ENCODE measurements around the gene IL18BP.

IL18BP gene

GRCh38 chr11:72002841-72003775 is 4.4 kb downstream of the IL18BP start:
- no peaks in the 10 kb centered on the region for H3K27me3 ChIP-seq (ENCODE audit: control insufficient read depth, insufficient read depth, low read length, poor library complexity, severe bottlenecking)
- H3K4me1 ChIP-seq (ENCODE audit: control insufficient read depth, insufficient read depth, low read length) = no peaks in the 10 kb centered on the region
- H3K9me3 ChIP-seq (ENCODE audit: control insufficient read depth, low read length) = no peaks in the 10 kb centered on the region
- 92 to 95% methylated on average over 11 to 12 of the region's 12 CpGs for WGBS, 2 experiments
- H3K27ac ChIP-seq (ENCODE audit: insufficient read depth, low read depth, low read length, poor library complexity, severe bottlenecking) = peak overlapping the region; percentile 26
- H3K4me3 ChIP-seq (ENCODE audit: insufficient read depth, low read depth, low read length) = no peak overlapping the region
- H3K36me3 ChIP-seq (ENCODE audit: control insufficient read depth, insufficient read depth, low read length) = peaks cover 55% of the 10 kb centered on the region

GRCh38 chr11:72003776-72004171 is 5.1 kb downstream of the IL18BP start:
- Histone ChIP-seq H3K4me1 (ENCODE audit: control insufficient read depth, insufficient read depth, low read length) (no peaks in the 10 kb centered on the region), H3K27ac (ENCODE audit: insufficient read depth, low read depth, low read length, poor library complexity, severe bottlenecking) (no peak overlapping the region), H3K36me3 (ENCODE audit: control insufficient read depth, insufficient read depth, low read length) (peaks cover 61% of the 10 kb centered on the region), H3K27me3 (ENCODE audit: control insufficient read depth, insufficient read depth, low read length, poor library complexity, severe bottlenecking) (no peaks in the 10 kb centered on the region), H3K4me3 (ENCODE audit: insufficient read depth, low read depth, low read length) (no peak overlapping the region), H3K9me3 (ENCODE audit: control insufficient read depth, low read length) (no peaks in the 10 kb centered on the region)
- WGBS, 2 experiments = 95 to 98% methylated on average over 20 of the region's 20 CpGs

- Histone ChIP-seq H3K27ac (ENCODE audit: insufficient read depth, low read depth, low read length, poor library complexity, severe bottlenecking) (no peak overlapping the region), H3K9me3 (ENCODE audit: control insufficient read depth, low read length) (no peaks in the 10 kb centered on the region), H3K4me1 (ENCODE audit: control insufficient read depth, insufficient read depth, low read length) (no peaks in the 10 kb centered on the region), H3K36me3 (ENCODE audit: control insufficient read depth, insufficient read depth, low read length) (peaks cover 61% of the 10 kb centered on the region), H3K27me3 (ENCODE audit: control insufficient read depth, insufficient read depth, low read length, poor library complexity, severe bottlenecking) (no peaks in the 10 kb centered on the region), H3K4me3 (ENCODE audit: insufficient read depth, low read depth, low read length) (no peak overlapping the region)
- 96 to 97% methylated on average over 16 of the region's 16 CpGs for WGBS, 2 experiments
Observed at GRCh38 chr11:72004515-72005346, 6.0 kb downstream of the IL18BP start.

GRCh38 chr11:72005347-72006260 is 6.9 kb downstream of the IL18BP start:
- no peaks in the 10 kb centered on the region for H3K9me3 ChIP-seq (ENCODE audit: control insufficient read depth, low read length)
- peaks cover 61% of the 10 kb centered on the region for H3K36me3 ChIP-seq (ENCODE audit: control insufficient read depth, insufficient read depth, low read length)
- no peaks in the 10 kb centered on the region for H3K4me1 ChIP-seq (ENCODE audit: control insufficient read depth, insufficient read depth, low read length)
- 95 to 96% methylated on average over 20 of the region's 20 CpGs for WGBS, 2 experiments
- peak overlapping the region; percentile 36 for H3K27ac ChIP-seq (ENCODE audit: insufficient read depth, low read depth, low read length, poor library complexity, severe bottlenecking)
- no peaks in the 10 kb centered on the region for H3K27me3 ChIP-seq (ENCODE audit: control insufficient read depth, insufficient read depth, low read length, poor library complexity, severe bottlenecking)
- H3K4me3 ChIP-seq (ENCODE audit: insufficient read depth, low read depth, low read length) = no peak overlapping the region

- H3K36me3 ChIP-seq (ENCODE audit: control insufficient read depth, insufficient read depth, low read length) = peaks cover 56% of the 10 kb centered on the region
- H3K4me1 ChIP-seq (ENCODE audit: control insufficient read depth, insufficient read depth, low read length) = no peaks in the 10 kb centered on the region
- 93 to 94% methylated on average over 8 of the region's 8 CpGs for WGBS, 2 experiments
Observed at GRCh38 chr11:72006309-72007088, 7.8 kb downstream of the IL18BP start.

GRCh38 chr11:72007089-72007476 is 8.4 kb downstream of the IL18BP start:
- Histone ChIP-seq H3K27me3 (ENCODE audit: control insufficient read depth, insufficient read depth, low read length, poor library complexity, severe bottlenecking) (no peaks in the 10 kb centered on the region), H3K9me3 (ENCODE audit: control insufficient read depth, low read length) (no peaks in the 10 kb centered on the region), H3K4me1 (ENCODE audit: control insufficient read depth, insufficient read depth, low read length) (no peaks in the 10 kb centered on the region), H3K36me3 (ENCODE audit: control insufficient read depth, insufficient read depth, low read length) (peaks cover 62% of the 10 kb centered on the region), H3K4me3 (ENCODE audit: insufficient read depth, low read depth, low read length) (no peak overlapping the region), H3K27ac (ENCODE audit: insufficient read depth, low read depth, low read length, poor library complexity, severe bottlenecking) (no peak overlapping the region)
- WGBS, 2 experiments = 95 to 98% methylated on average over 15 of the region's 15 CpGs

More at GRCh38 chr11:72006309-72007088, 7.8 kb downstream of the IL18BP start:
- no peak overlapping the region for H3K4me3 ChIP-seq (ENCODE audit: insufficient read depth, low read depth, low read length)
- H3K27ac ChIP-seq (ENCODE audit: insufficient read depth, low read depth, low read length, poor library complexity, severe bottlenecking) = no peak overlapping the region
- H3K27me3 ChIP-seq (ENCODE audit: control insufficient read depth, insufficient read depth, low read length, poor library complexity, severe bottlenecking) = no peaks in the 10 kb centered on the region
- no peaks in the 10 kb centered on the region for H3K9me3 ChIP-seq (ENCODE audit: control insufficient read depth, low read length)

GRCh38 chr11:72007587-72007986 is 8.9 kb downstream of the IL18BP start:
- Histone ChIP-seq H3K27me3 (ENCODE audit: control insufficient read depth, insufficient read depth, low read length, poor library complexity, severe bottlenecking) (no peaks in the 10 kb centered on the region), H3K9me3 (ENCODE audit: control insufficient read depth, low read length) (no peaks in the 10 kb centered on the region), H3K36me3 (ENCODE audit: control insufficient read depth, insufficient read depth, low read length) (peaks cover 67% of the 10 kb centered on the region), H3K4me3 (ENCODE audit: insufficient read depth, low read depth, low read length) (no peak overlapping the region), H3K27ac (ENCODE audit: insufficient read depth, low read depth, low read length, poor library complexity, severe bottlenecking) (no peak overlapping the region), H3K4me1 (ENCODE audit: control insufficient read depth, insufficient read depth, low read length) (no peaks in the 10 kb centered on the region)
- WGBS, 2 experiments = 95% methylated on average over 5 of the region's 5 CpGs

GRCh38 chr11:72008728-72009127 is 10.0 kb downstream of the IL18BP start:
- no peaks in the 10 kb centered on the region for H3K27me3 ChIP-seq (ENCODE audit: control insufficient read depth, insufficient read depth, low read length, poor library complexity, severe bottlenecking)
- H3K27ac ChIP-seq (ENCODE audit: insufficient read depth, low read depth, low read length, poor library complexity, severe bottlenecking) = no peak overlapping the region
- H3K9me3 ChIP-seq (ENCODE audit: control insufficient read depth, low read length) = no peaks in the 10 kb centered on the region
- H3K4me3 ChIP-seq (ENCODE audit: insufficient read depth, low read depth, low read length) = no peak overlapping the region
- peaks cover 68% of the 10 kb centered on the region for H3K36me3 ChIP-seq (ENCODE audit: control insufficient read depth, insufficient read depth, low read length)
- WGBS, 2 experiments = 95 to 96% methylated on average over 7 of the region's 7 CpGs
- H3K4me1 ChIP-seq (ENCODE audit: control insufficient read depth, insufficient read depth, low read length) = no peaks in the 10 kb centered on the region

GRCh38 chr11:72009156-72009555 is 10.4 kb downstream of the IL18BP start:
- Histone ChIP-seq H3K4me3 (ENCODE audit: insufficient read depth, low read depth, low read length) (no peak overlapping the region), H3K9me3 (ENCODE audit: control insufficient read depth, low read length) (no peaks in the 10 kb centered on the region), H3K4me1 (ENCODE audit: control insufficient read depth, insufficient read depth, low read length) (no peaks in the 10 kb centered on the region), H3K36me3 (ENCODE audit: control insufficient read depth, insufficient read depth, low read length) (peaks cover 68% of the 10 kb centered on the region), H3K27me3 (ENCODE audit: control insufficient read depth, insufficient read depth, low read length, poor library complexity, severe bottlenecking) (no peaks in the 10 kb centered on the region), H3K27ac (ENCODE audit: insufficient read depth, low read depth, low read length, poor library complexity, severe bottlenecking) (no peak overlapping the region)
- 93 to 95% methylated on average over 6 of the region's 6 CpGs for WGBS, 2 experiments

Measured in ectodermal cell (in vitro differentiated cells).